Measurements from ENCODE around the gene OR2J2.
"Not testable (repeated sequence)": the region's sequence is repeated elsewhere in the genome, so short reads cannot be mapped to it uniquely, and the experiment has no call there.

The OR2J2 gene

DNA sequence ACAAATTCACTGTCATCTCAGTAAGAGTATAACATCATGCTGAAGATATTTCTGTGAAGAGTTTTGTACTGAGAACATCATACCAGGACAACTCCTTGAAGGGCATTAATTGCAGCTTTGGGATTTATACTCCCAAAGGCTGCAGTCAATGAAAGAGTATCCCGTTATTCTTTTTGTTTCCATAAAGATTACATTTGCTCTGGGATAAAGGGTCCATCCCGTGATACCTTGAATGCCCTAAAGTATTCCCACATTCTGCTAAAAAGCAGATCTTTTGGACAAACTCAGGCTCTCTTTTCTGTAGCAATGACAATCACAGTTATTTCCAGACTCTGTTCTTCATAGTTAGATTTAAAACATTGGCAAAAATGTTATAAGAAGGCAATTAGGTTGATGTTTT, at the start of gene OR2J2:
Gene OR2J2 (plus strand): TSS at position 301 of the 400 bp plus-strand sequence. CDS start 2,729 bp downstream, outside the sequence.
- DNase-seq = not testable (repeated sequence)

DNA sequence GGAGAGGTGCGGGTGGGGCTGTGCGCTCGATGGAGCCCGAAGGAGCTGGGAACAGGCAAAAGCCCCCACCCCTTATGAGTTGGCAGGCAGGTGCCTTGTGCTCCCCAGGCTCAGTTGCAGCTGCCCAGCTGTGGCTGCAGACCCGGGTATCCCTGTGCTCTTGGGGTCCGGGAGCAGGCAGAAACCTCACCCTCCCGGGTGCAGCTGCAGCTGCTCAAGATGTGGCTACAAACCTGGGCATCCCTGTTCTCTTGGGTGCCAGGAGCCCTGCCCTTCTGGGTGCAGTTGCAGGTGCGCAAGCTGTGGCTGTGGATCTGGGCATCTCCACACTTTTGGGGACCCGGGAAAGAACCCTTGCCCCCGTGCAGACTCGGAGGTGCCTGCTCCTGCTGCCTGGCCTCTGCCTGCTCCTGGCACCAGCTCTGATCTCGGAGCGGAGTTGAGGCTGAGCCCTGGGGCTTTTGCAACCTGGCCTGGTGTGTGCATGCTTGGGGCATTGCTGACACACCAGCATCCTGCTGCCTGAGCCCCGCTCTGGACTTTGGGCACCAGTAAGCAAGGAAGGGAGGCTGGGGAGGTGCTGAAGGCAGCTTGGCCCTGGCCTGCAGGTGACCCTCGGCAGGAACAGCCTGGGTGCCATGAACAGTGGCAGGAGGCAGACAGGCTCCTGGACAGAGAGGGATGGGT, 41.2 kb upstream of the OR2J2 start:
- DNase-seq = no peak

DNA sequence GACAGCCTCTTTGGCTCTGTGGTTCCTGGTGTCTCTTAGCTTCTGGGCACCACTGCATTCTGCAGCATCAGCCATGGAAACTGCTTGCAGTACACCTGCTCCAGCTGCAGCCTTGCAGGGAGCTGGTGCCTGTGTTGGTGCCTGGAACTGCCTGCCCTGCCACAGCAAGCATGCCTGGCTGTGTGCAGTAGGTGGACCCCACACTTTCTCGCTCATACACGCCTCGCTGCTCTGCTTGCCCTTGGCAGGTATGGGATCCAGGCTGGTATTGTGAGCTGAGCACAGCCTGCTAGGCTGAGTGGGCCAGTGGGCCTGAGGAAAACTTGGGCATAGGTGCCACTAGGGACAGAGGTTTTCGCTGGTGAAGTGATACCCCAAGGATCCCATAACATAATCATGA, 40.1 kb upstream of the OR2J2 start:
- DNase-seq = no peak

DNA sequence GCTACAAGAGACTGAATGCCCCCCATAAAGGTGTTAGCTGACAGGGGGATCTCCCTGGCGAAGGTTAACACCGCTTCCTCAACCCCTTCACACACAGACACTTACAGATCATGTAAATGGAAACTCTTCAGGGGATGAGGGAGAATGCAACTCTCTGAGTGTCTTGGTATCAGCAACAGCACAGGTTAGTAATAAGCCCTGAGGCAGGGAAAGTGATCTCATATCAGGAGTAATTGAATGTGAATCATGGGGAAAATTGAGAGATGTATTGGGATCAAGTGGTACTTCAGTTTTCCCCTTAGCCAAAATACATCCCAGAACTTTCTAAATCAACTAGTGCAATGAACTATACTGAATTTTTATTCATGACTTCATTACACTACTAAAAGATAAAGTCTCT, 39.0 kb upstream of the OR2J2 start:
- no peak for DNase-seq

DNA sequence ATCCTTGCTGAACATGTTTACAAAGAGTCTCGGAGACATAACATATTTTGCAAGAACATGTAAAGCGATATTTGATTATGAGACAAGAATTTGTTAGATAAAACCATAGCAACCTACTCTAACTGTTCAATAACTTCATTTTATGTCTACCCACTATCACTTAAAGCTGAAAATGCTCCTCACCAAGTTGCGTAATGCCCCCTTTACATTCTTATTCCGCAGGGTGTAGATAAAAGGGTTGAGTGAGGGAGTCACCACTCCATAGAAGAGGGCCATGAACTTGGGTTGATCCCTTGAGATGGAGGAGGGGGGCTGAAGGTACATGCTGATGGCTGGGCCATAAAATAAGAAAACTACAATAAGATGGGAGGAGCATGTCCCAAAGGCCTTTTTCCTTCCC, 33.0 kb upstream of the OR2J2 start:
- DNase-seq = no peak

DNA sequence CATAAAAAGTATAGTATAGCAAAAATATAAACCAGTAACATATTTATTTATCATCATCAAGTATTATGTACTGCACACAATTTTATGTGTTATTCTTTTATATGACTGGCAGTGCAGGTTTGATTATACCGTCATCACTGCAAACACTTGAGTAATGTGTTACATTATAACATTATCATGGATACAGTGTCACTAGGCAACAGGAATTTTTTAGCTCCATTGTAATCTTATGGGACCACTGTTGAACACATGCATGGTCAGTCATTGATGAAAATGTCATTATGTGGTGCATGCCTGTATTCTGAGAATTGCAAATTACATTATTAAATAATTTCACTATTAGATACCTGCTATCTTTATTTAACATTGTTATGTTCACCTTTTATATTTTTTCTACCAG, 29.1 kb upstream of the OR2J2 start:
- no peak for DNase-seq

DNA sequence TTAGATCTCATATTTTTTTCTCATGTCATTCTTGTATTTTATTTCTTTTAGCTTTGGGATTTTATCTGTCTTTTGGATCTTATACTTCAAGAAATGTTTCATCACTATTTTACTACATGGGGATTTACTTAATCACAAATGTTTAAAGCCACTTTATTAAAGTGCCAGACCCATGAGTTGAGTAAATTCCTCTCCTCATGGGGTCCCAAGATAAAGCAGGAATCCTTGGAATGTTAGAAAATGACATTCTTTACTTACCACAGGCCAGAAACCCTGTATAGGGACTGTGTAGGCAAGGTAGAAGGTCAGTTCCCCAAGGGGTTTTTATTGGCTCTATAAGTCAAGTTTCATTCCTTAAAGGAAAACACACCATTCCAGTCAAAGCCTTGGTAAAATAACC, 28.4 kb upstream of the OR2J2 start:
- no peak for DNase-seq

DNA sequence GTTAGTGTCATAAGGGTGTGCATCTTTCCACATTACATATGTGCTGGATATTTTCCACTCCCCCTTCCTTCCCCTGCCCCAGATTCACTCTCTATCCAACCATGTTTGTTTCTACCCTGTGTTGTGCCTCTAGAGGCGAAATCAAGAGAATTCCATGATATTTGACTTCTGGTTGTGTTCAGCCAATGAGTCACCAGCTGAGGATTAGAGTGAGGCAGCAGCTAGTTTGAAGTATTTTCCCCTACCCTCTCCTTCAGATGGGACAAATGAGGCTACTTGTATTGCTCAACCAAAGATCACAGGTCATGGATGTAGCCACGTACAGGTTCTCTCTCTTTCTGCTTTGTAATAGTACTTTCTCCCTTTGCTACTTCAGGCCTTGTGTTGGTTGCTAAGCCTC, 24.5 kb upstream of the OR2J2 start:
- no peak for DNase-seq

DNA sequence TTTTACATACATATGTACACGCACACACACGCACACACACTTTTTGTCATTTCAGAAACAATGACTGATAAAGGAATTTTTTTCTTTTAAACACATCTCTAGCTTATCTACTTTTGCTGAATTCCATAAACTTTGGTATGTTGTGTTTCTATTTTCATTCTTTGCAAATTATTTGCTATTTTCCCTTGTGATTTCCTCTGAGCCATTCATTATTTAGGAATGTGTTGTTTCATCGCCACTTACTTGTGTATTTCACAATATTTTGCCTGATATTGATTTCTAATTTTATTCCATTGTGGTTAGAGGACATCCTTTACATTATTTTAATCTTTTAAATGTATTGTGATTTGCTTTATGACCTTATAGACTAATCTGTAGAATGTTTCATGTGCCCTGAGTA, 23.6 kb upstream of the OR2J2 start:
- DNase-seq = no peak

DNA sequence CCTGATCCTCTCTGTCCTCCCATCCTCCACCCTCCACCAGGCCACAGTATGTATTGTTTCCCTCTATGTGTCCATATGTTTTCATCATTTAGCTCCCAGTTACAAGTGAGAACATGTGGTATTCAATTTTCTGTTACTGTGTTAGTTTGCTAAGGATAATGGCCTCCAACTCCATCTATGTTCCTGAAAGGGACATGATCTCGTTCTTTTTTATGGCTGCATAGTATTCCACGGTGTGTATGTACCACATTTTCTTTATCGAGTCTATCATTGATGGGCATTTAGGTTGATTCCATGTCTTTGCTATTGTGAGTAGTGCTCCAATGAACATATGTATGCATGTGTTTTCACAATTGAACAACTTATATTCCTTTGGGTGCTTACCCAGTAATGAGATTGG, 21.3 kb upstream of the OR2J2 start:
- DNase-seq = not testable (repeated sequence)

DNA sequence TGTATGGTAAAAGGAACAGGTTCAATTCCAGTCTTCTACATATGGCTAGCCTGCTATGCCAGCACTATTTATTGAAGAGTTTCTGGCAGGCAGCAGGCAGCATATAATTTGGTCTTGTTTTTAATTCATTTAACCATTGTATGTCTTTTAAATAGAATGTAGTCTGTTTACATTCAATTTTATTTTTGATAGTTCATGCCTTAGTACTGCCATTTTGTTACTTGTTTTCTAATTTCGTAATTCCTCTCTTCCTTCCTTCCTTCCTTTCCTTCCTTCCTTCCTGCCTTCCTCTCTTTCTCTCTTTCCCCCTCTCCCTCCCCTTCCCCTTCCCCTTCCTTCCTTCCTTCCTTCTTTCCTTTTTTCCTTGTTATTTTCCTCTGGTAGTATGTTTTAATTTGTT, 17.6 kb upstream of the OR2J2 start:
- DNase-seq = no peak

DNA sequence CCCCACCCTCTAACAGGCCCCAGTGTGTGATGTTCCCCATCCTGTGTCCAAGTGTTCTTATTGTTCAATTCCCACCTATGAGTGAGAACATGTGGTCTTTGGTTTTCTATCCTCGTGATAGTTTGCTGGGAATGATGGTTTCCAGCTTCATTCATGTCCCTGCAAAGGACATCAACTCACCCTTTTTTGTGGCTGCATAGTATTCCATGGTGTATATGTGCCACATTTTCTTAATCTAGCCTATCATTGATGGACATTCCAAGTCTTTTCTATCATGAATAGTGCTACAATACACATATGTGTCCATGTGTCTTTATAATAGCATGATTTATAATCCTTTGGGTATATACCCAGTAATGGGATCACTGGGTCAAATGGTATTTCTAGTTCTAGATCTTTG, 15.5 kb upstream of the OR2J2 start:
- not testable (repeated sequence) for DNase-seq

DNA sequence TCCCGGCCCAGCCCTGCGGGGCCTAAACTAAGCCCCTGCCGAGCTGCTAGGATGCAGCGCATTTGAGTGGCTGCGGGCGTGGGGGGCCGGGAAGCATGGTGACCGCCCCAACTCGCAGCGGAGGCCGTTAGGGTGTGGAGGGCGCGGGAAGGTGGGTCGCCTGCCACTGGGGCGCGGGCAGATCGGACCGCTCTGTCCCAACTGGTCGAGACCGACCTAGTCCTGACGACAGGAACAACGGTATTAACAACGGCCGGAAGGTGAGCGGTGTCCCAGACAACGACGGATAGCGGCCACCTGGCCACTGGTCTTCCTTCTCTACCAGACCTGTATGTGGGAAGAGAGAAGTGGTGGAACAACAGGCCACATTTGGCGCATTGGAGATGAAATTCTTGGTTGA, 10.8 kb upstream of the OR2J2 start:
- not testable (repeated sequence) for DNase-seq

DNA sequence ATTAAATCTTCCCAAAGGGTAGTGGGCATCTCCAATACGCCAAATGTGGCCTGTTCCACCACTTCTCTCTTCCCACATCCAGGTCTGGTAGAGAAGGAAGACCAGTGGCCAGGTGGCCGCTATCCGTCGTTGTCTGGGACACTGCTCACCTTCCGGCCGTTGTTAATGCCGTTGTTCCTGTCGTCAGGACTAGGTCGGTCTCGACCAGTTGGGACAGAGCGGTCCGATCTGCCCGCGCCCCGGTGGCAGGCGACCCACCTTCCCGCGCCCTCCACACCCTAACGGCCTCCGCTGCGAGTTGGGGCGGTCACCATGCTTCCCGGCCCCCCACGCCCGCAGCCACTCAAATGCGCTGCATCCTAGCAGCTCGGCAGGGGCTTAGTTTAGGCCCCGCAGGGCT, 5.1 kb upstream of the OR2J2 start:
- DNase-seq = not testable (repeated sequence)

DNA sequence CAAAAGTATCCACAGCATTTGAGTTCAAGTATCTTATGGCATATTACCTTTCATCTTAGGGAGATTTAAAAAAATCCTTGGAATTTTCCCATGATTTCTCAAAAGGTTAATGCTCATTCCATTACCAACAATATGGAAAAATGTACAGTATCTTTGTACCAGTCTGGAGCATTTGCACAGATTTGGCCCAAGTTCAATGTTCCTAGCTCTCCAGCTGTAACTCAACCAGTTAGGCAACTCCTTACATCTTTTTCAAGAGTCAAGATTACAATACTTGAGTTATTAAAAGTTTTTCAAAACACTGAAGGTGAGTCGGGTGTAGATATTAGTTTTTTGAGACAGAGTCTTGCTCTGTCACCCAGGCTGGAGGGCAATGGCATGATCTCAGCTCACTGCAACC, 1.0 kb downstream of the OR2J2 start:
- no peak for DNase-seq

DNA sequence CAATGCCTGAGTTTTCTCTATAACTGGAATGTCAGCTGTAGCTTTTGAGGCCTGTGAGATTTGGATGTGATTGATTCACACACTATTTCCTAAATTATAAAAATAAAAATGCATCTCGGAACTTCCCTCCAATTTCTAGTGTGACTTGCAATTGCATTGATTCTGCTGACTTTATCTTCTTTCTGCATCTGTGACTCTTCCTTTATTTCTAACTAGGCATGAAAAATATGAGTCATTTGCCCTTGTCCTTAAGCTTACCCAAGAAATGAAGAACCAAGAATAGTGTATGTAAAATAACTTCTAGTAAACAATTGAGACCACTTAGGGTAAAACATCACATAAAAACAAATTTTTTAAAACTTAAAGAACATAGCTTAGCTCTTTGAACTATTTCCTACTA, 12.9 kb downstream of the OR2J2 start:
- no peak for DNase-seq

DNA sequence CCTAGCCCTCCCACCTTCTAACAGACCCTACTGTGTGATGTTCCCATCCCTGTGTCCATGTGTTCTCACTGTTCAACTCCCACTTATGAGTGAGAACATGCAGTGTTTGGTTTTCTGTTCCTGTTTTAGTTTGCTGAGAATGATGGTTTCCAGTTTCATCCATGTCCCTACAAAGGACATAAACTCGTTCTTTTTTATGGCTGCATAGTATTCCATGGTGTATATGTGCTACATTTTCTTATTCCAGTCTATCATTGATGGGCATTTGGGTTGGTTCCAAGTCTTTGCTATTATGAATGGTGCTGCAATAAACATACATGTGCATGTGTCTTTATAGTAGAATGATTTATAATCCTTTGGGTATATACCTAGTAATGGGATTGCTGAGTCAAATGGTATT, 18.0 kb downstream of the OR2J2 start:
- DNase-seq = not testable (repeated sequence)

DNA sequence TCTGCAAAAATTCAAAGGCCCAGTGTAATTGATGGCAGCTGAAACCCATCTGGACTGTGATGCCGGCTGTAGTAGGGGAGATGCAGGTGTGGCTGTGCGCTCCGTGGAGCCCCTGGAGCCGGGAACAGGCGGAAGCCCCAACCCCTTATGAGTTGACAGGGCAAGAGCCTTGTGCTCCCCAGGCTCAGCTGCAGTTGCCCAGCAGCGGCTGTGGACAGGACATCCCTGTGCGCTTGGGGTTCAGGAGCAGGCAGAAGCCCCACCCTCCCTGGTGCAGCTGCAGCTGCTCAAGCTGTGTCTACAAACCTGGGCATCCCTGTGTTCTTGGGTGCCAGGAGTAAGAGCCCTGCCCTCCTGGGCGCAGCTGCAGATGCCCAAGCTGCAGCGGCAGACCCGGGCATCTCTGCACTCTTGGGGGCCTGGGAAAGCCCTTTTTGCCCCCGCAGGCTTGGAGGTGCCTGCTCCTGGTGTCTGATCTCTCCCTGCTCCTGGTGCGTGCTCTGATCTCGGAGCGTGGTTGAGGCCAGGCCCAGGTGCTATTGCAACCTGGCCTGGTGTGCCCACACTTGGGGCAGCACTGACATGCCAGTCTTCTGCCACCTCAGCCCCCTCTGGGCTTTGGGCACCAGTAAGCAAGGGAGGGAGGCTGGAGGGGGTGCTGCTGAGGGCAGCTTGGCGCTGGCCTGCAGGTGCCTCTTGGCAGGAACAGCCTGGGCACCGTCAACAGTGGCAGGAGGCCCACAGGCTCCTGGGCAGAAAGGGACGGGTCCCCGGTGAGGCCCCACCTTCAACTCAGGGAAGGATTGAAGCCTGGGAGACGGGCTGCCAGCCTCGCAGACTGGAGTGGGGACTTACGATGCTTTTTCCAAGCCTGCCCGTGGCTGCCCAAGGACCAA, 30.3 kb downstream of the OR2J2 start:
- DNase-seq = no peak

DNA sequence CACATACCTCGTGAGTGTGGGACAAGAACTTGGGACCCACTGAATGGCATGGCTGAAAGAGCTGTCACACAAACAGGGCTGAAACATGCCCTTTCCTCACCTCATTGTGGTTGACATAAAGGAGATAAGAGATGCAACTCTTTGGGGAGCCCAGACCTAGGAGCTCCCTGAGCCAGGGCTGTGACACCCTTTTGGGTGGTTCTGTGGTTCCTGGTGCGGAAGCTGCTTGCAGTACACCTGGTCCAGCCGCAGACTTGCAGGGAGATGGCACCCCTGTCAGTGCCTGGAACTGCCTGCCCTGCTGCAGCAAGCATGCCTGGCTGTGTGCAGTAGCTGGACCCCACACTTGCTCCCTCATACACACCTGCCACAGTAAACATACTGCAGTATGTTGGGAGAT, 31.3 kb downstream of the OR2J2 start:
- no peak for DNase-seq

DNA sequence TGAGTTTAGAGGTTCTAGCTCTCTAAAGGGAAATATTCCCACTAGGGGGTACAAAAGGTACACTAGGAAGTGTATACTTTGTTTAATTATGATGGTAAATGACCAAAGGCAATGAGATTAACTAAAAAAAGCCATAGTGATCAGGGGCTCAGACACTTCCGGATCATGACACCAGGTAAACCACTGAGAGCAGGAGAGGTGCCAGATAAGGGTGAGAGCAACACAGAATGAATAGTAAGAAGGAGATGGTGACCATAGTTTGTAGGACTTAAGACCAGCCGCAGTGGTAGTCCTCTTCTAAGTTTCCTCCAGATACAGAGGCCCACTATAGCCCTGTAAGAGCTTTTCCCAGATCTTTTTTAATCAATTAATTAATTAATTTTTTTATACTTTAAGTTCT, 40.8 kb downstream of the OR2J2 start:
- no peak for DNase-seq

DNA sequence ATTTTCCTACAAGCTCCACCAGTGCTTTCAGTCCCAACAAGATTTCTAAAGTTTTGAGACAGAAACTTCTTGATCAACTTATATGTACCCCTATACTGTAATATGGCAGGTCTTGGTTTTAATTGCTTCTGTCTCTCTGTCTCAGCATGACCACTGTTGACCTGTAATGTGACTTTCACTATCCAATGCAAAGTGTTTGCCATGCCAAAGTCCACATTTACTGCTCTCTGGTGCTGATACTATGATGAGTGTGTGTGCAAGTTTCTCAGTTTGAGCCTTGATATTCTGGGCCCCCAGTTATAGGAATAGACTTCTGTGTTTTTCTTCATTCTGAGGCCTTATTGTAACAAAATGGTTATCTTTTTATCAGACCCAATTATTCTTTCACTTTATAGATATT, 45.8 kb downstream of the OR2J2 start:
- DNase-seq = no peak

DNA sequence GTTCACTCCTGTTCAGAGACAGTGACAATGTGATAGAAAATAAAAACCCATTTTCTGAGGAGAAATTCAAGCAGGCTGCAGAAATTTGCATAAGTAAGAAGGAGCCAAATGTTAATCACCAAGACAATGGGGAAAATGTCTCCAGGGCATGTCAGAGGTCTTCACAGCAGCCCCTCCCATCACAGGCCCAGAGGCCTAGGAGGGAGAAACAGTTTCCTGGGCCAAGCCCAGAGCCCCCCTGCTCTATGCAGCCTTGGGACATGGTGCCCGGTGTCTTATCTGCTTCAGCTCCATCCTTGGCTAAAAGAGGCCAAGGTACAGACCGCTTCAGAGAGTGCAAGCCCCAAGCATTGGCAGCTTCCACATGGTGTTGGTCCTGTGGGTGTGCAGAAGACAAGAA, 46.5 kb downstream of the OR2J2 start:
- not testable (repeated sequence) for DNase-seq

DNA sequence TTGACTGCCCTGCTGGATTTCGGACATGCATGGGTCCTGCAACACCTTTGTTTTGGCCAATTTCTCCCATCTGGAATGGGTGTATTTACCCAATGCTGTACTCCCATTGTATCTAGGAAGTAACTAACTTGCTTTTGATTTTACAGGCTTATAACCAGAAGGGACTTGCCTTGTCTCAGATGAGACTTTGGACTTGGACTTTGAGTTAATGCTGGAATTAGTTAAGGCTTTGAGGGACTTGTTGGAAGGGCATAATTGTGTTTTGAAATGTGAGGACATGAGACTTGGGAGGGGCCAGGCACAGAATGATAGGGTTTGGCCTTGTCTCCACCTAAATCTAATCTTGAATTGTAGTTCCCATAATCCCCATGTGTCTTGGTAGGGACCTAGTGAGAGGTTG, 47.3 kb downstream of the OR2J2 start:
- DNase-seq = not testable (repeated sequence)

Data from bone marrow (tissue), 2 donors.